Suprapubic skin (tissue), 4 donors: ENCODE results near the gene NQO2. TPM values are rescaled to one million over a fixed set of nuclear protein-coding genes. Genes with fewer than 3 reads are reported as not detected.
A peak's percentile ranks its signal among the peaks of the same experiment; 100 is the strongest.

Experiments used
- DNase-seq, 2 donors: peaks; one replicate each; pipeline ENCODE4 v3.0.0-alpha.2; 2019; ENCODE audit warnings: low spot score in 2 of 2
- H3K27ac ChIP-seq: fragments of 200-600 bp; sonication (generic); one replicate; pipeline ENCODE4 v1.5.1; 2019
- H3K27me3 ChIP-seq: fragments of 200-600 bp; sonication (generic); one replicate; pipeline ENCODE4 v1.5.1; 2019
- H3K36me3 ChIP-seq: fragments of 200-600 bp; sonication (generic); one replicate; pipeline ENCODE4 v1.5.1; 2019
- H3K4me1 ChIP-seq: fragments of 200-600 bp; sonication (generic); one replicate; pipeline ENCODE4 v1.5.1; 2019
- H3K4me3 ChIP-seq: fragments of 200-600 bp; sonication (generic); one replicate; pipeline ENCODE4 v1.5.1; 2019; ENCODE audit warnings: mild to moderate bottlenecking
- H3K9me3 ChIP-seq: fragments of 200-600 bp; sonication (generic); one replicate; pipeline ENCODE4 v1.5.1; 2019
- CTCF ChIP-seq, 2 donors: fragments of 200-600 bp in 1 of 2; fragments of 450-650 bp in 1 of 2; sonication (generic) in 1 of 2; IDR thresholded peaks; one replicate each; pipeline ENCODE4 v1.5.1; 2016 to 2019; ENCODE audit warnings: antibody characterized with exemption in 2 of 2, mild to moderate bottlenecking in 1 of 2, moderate library complexity in 1 of 2
- EP300 ChIP-seq: sonication (generic); formaldehyde crosslinking; IDR thresholded peaks from one replicate; pipeline ENCODE4 v1.6.1; 2017; ENCODE audit warnings: antibody characterized with exemption
- POLR2A ChIP-seq, 2 donors: fragments of 450-650 bp; IDR thresholded peaks; one replicate each; pipeline ENCODE4 v1.6.1; 2017; ENCODE audit warnings: antibody characterized with exemption in 2 of 2, mild to moderate bottlenecking in 2 of 2, moderate library complexity in 2 of 2
- POLR2AphosphoS5 ChIP-seq, 3 donors: sonication (generic); formaldehyde crosslinking; IDR thresholded peaks; one replicate each; pipeline ENCODE4 v1.6.1; 2017; ENCODE audit warnings: antibody characterized with exemption in 3 of 3
- WGBS: methylation state at CpG from one replicate; pipeline ENCODE4 v1.1.5; 2018; 5-methylcytosine and 5-hydroxymethylcytosine counted together
- total RNA-seq, 4 donors: library from RNA; depleted of rRNA; stranded (reverse); fragments of >200 nt; gene quantifications; one replicate each; pipeline ENCODE4 v1.1.0, GENCODE V29; 2016

NQO2 gene
- total RNA-seq, 4 donors from 2014 or later = 22.8 to 40.4 (median 38.3) TPM

- TF ChIP-seq EP300 (no peak), CTCF (IDR thresholded peaks at IDR 0.05) (no peak), POLR2A (IDR thresholded peaks at IDR 0.05) (no peak), POLR2AphosphoS5 (IDR thresholded peaks at IDR 0.05) (no peak)
- H3K4me3 ChIP-seq = no peak overlapping the region
- WGBS = 28% methylated on average over 4 of the region's 4 CpGs
- H3K4me1 ChIP-seq = peaks cover 51% of the 10 kb centered on the region
- H3K27ac ChIP-seq = no peak overlapping the region
- H3K27me3 ChIP-seq = no peaks in the 10 kb centered on the region
- no peak for DNase-seq
- no peaks in the 10 kb centered on the region for H3K36me3 ChIP-seq
- no peaks in the 10 kb centered on the region for H3K9me3 ChIP-seq
Observed at GRCh38 chr6:2986722-2987221, 12.9 kb upstream of the NQO2 start.

GRCh38 chr6:2988094-2988425 lies 11.6 kb upstream of the NQO2 start:
- H3K4me3 ChIP-seq = peak overlapping the region; percentile 71
- H3K27ac ChIP-seq = peak overlapping the region; percentile 94
- no peaks in the 10 kb centered on the region for H3K27me3 ChIP-seq
- no peaks in the 10 kb centered on the region for H3K36me3 ChIP-seq
- DNase-seq = no peak
- 26% methylated on average over 2 of the region's 2 CpGs for WGBS
- H3K9me3 ChIP-seq = no peaks in the 10 kb centered on the region
- TF ChIP-seq EP300 = no peak
- peaks cover 39% of the 10 kb centered on the region for H3K4me1 ChIP-seq

- Histone ChIP-seq H3K36me3 (no peaks in the 10 kb centered on the region), H3K27me3 (no peaks in the 10 kb centered on the region), H3K4me3 (peak overlapping the region; percentile 71), H3K27ac (peak overlapping the region; percentile 94), H3K9me3 (no peaks in the 10 kb centered on the region), H3K4me1 (peaks cover 33% of the 10 kb centered on the region)
- DNase-seq = peak; percentile 95 to 96
- 0% methylated on average over 32 of the region's 64 CpGs for WGBS
- TF ChIP-seq EP300 (no peak), POLR2A (IDR thresholded peaks at IDR 0.05) (peak in 1 of 2 donors; percentile 23), POLR2AphosphoS5 (IDR thresholded peaks at IDR 0.05) (peak in 2 of 3 donors; percentile 10 to 52), CTCF (IDR thresholded peaks at IDR 0.05) (peak; percentile 73 to 90)
Observed at GRCh38 chr6:2988426-2989331, 11.0 kb upstream of the NQO2 start.

GRCh38 chr6:2989332-2990247 lies 10.1 kb upstream of the NQO2 start:
- peak overlapping the region; percentile 71 for H3K4me3 ChIP-seq
- TF ChIP-seq CTCF (IDR thresholded peaks at IDR 0.05) (no peak), EP300 (no peak), POLR2A (IDR thresholded peaks at IDR 0.05) (peak in 1 of 2 donors; percentile 70), POLR2AphosphoS5 (IDR thresholded peaks at IDR 0.05) (peak; percentile 10 to 84 (median 74))
- no peaks in the 10 kb centered on the region for H3K27me3 ChIP-seq
- H3K27ac ChIP-seq = peak overlapping the region; percentile 94
- peaks cover 33% of the 10 kb centered on the region for H3K4me1 ChIP-seq
- DNase-seq = peak; percentile 89 to 91
- WGBS = under 1% methylated on average over 22 of the region's 22 CpGs
- no peaks in the 10 kb centered on the region for H3K9me3 ChIP-seq
- H3K36me3 ChIP-seq = no peaks in the 10 kb centered on the region

- Histone ChIP-seq H3K27ac (peak overlapping the region; percentile 94), H3K36me3 (no peaks in the 10 kb centered on the region), H3K4me1 (peaks cover 33% of the 10 kb centered on the region), H3K4me3 (peak overlapping the region; percentile 71), H3K9me3 (no peaks in the 10 kb centered on the region), H3K27me3 (no peaks in the 10 kb centered on the region)
- peak in 1 of 2 donors; percentile 75 for DNase-seq
- WGBS = 19% methylated on average over 19 of the region's 19 CpGs
- TF ChIP-seq POLR2A (IDR thresholded peaks at IDR 0.05) (no peak), CTCF (IDR thresholded peaks at IDR 0.05) (no peak), EP300 (no peak), POLR2AphosphoS5 (IDR thresholded peaks at IDR 0.05) (no peak)
Observed at GRCh38 chr6:2990248-2990931, 9.3 kb upstream of the NQO2 start.
